CD4-positive, alpha-beta T cell treated with Interleukin-21 for 1 hour (primary cell): ENCODE data around the gene ATF6.
"Not testable (repeated sequence)": the region's sequence is repeated elsewhere in the genome, so short reads cannot be mapped to it uniquely, and the experiment has no call there.

Source experiments
- DNase-seq: peaks from one replicate; pipeline ENCODE4 v3.0.0-alpha.2; 2020

Gene ATF6

GRCh38 chr1:161782886-161783285 is 16.8 kb downstream of the ATF6 start:
- no peak for DNase-seq

- DNase-seq: no peak
Measured at GRCh38 chr1:161784968-161785367, 18.8 kb downstream of the ATF6 start.

- no peak for DNase-seq
Measured at GRCh38 chr1:161787355-161787754, 21.2 kb downstream of the ATF6 start.

GRCh38 chr1:161790587-161791317 is 24.6 kb downstream of the ATF6 start:
- DNase-seq: no peak

- no peak for DNase-seq
Measured at GRCh38 chr1:161791904-161792655, 26.0 kb downstream of the ATF6 start.

- peak; percentile 61 for DNase-seq
Measured at GRCh38 chr1:161792740-161793139, 26.6 kb downstream of the ATF6 start.

GRCh38 chr1:161799792-161800191 is 33.7 kb downstream of the ATF6 start:
- DNase-seq: no peak

GRCh38 chr1:161801955-161802354 is 35.8 kb downstream of the ATF6 start:
- DNase-seq: no peak

- no peak for DNase-seq
Measured at GRCh38 chr1:161803181-161803580, 37.1 kb downstream of the ATF6 start.

- no peak for DNase-seq
Measured at GRCh38 chr1:161805399-161806197, 39.5 kb downstream of the ATF6 start.

- DNase-seq: not testable (repeated sequence)
Measured at GRCh38 chr1:161809202-161809601, 43.1 kb downstream of the ATF6 start.

- DNase-seq: not testable (repeated sequence)
Measured at GRCh38 chr1:161809656-161810055, 43.5 kb downstream of the ATF6 start.

GRCh38 chr1:161810780-161811179 is 44.7 kb downstream of the ATF6 start:
- DNase-seq: no peak

GRCh38 chr1:161816201-161816600 is 50.1 kb downstream of the ATF6 start:
- DNase-seq: no peak

- no peak for DNase-seq
Measured at GRCh38 chr1:161817176-161817730, 51.1 kb downstream of the ATF6 start.

GRCh38 chr1:161820914-161821313 is 54.8 kb downstream of the ATF6 start:
- DNase-seq: no peak

GRCh38 chr1:161824618-161825017 is 58.5 kb downstream of the ATF6 start:
- no peak for DNase-seq

GRCh38 chr1:161825831-161826230 is 59.7 kb downstream of the ATF6 start:
- no peak for DNase-seq

GRCh38 chr1:161826478-161826877 is 60.4 kb downstream of the ATF6 start:
- no peak for DNase-seq

- DNase-seq: no peak
Measured at GRCh38 chr1:161827786-161828185, 61.7 kb downstream of the ATF6 start.

- DNase-seq: peak; percentile 22
Measured at GRCh38 chr1:161832299-161832907, 66.3 kb downstream of the ATF6 start.

GRCh38 chr1:161834967-161835550 is 68.9 kb downstream of the ATF6 start:
- no peak for DNase-seq
